Measurements from ENCODE around the gene LAMA2. TPM values are rescaled to one million over a fixed set of nuclear protein-coding genes. Genes with fewer than 3 reads are reported as not detected.

Gene LAMA2
- total RNA-seq, 2 experiments from 2014 or later: 0.69 to 1.5 TPM

DNA sequence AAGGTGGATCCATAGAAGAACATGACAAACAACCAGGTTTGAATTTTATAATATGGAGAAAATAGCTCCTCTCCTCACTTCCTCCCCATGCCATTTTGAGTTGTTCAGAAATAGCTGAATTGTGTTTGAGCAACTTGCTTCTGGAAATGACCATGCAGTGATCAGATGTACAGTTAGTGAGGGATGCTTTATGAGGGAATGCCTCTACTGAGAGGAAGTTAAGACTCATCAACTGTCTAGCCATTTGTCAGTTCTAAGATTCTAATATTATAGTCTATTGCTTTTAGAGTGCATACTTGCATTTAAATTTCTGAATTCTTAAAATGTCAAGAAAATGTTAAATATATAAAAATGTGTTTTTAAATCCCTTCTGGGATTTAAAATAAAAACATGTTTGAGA, 3.8 kb downstream of the LAMA2 start:
- POLR2A ChIA-PET: no interaction called here
- TF ChIP-seq, protein P1, sequence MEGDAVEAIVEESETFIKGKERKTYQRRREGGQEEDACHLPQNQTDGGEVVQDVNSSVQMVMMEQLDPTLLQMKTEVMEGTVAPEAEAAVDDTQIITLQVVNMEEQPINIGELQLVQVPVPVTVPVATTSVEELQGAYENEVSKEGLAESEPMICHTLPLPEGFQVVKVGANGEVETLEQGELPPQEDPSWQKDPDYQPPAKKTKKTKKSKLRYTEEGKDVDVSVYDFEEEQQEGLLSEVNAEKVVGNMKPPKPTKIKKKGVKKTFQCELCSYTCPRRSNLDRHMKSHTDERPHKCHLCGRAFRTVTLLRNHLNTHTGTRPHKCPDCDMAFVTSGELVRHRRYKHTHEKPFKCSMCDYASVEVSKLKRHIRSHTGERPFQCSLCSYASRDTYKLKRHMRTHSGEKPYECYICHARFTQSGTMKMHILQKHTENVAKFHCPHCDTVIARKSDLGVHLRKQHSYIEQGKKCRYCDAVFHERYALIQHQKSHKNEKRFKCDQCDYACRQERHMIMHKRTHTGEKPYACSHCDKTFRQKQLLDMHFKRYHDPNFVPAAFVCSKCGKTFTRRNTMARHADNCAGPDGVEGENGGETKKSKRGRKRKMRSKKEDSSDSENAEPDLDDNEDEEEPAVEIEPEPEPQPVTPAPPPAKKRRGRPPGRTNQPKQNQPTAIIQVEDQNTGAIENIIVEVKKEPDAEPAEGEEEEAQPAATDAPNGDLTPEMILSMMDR (IDR thresholded peaks at IDR 0.05): no peak
- Mint-ChIP-seq H3K27me3 (peaks cover 24% of the 10 kb centered on the region), H3K9me3 (no peaks in the 10 kb centered on the region), H3K27ac (no peak overlapping the region), H3K4me1 (ENCODE audit: low read depth) (peaks cover 4% of the 10 kb centered on the region), H3K36me3 (ENCODE audit: low read depth) (no peaks in the 10 kb centered on the region), H3K4me3 (no peak overlapping the region)
- DNase-seq (no peak), ATAC-seq (no peak)
- intact Hi-C loops (cut with micrococcal nuclease): no loop called here
- CTCF ChIA-PET: no interaction called here

DNA sequence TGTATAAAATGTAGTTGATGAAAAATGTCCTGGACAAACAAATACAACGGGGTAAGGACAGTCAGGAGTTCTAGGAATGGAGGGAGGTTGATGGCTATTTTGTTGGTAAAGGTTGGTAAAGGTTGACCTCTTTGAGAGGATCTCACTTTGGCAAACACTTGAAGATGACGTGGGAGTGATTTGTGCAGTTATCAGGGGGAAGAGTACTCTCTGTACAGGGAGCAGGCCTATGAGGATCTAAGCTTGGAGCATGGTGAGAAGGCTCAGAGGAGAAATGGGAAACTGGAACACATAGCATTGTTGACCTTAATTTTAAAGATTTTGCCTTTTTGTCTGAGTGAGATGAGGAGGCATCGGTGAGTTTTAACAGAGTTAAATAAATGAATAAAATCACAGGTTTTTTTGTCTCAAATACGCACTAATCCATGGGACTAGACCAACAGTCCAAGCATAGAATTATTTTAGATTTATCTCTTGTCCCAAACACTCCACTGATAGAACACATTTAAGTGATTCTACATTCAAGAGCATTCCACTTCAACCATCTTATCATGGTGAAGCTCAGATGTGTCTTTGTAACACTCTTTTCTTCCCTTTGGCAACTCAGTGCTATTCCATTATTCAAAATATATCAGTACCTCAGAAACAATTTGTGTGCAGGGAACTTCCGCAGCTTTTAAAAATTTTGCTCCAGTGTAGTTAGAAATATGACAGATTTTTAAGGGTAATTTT, 5.7 kb downstream of the LAMA2 start:
- TF ChIP-seq, protein P1 (IDR thresholded peaks at IDR 0.05): no peak
- H3K27me3 Mint-ChIP-seq: peaks cover 14% of the 10 kb centered on the region
- no peaks in the 10 kb centered on the region for H3K9me3 Mint-ChIP-seq
- ChIA-PET POLR2A (no interaction called here), CTCF (no interaction called here)
- H3K4me3 Mint-ChIP-seq: no peak overlapping the region
- intact Hi-C loops (cut with micrococcal nuclease): no loop called here
- ATAC-seq (no peak), DNase-seq (no peak)
- H3K36me3 Mint-ChIP-seq (ENCODE audit: low read depth): no peaks in the 10 kb centered on the region
- no peak overlapping the region for H3K27ac Mint-ChIP-seq
- H3K4me1 Mint-ChIP-seq (ENCODE audit: low read depth): no peaks in the 10 kb centered on the region

DNA sequence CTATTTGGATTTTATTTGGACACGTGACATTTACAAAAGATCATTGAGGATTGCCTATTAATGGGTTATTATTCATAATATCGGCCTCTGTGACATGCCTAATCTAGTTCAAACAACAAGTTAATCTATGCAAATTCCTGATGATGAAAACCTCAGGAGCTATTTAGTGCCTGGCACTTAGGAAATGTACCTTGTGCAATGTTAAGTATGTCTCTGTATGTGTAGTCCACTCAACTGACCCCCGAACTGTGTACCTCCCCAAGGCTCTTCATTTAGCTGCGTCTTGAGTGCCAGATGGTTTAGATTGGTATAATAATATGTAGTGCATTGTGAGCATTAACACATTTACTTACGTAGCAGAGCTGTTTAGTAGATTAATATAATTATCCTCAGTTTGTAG, 6.9 kb downstream of the LAMA2 start:
- Mint-ChIP-seq H3K27ac (no peak overlapping the region), H3K27me3 (peaks cover 14% of the 10 kb centered on the region), H3K4me1 (ENCODE audit: low read depth) (no peaks in the 10 kb centered on the region), H3K4me3 (no peak overlapping the region), H3K9me3 (no peaks in the 10 kb centered on the region), H3K36me3 (ENCODE audit: low read depth) (no peaks in the 10 kb centered on the region)
- ATAC-seq (no peak), DNase-seq (no peak)
- intact Hi-C loops (cut with micrococcal nuclease): no loop called here
- TF ChIP-seq, protein P1 (IDR thresholded peaks at IDR 0.05): no peak
- ChIA-PET POLR2A (no interaction called here), CTCF (no interaction called here)

DNA sequence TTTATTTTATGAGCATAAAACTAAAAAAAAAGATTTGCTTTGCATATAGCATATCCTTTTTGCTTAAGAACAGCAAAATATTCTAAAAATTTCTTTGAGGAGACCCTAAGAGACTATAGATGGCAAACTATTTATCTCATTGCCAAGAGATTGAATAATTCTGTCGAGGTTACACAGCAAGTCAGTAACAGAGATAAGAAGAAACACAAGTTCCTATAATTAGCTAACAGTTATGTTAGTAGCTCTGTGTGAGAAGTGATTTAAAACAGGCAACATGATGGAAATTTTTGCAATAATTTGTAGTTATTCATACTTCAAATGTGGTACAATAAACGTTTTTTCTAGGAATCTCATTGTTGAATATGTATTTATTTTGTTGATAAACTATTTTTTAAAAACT, 9.1 kb downstream of the LAMA2 start:
- ATAC-seq (no peak), DNase-seq (no peak)
- intact Hi-C loops (cut with micrococcal nuclease): no loop called here
- TF ChIP-seq, protein P1 (IDR thresholded peaks at IDR 0.05): no peak
- ChIA-PET CTCF (interaction anchor here (0.6 kb wide), 1 partner anchor 14 kb away, joined by 3 read pairs; no protein-coding TSS in a partner anchor), POLR2A (no interaction called here)
- Mint-ChIP-seq H3K9me3 (no peaks in the 10 kb centered on the region), H3K36me3 (ENCODE audit: low read depth) (no peaks in the 10 kb centered on the region), H3K27ac (no peak overlapping the region), H3K27me3 (peaks cover 4% of the 10 kb centered on the region), H3K4me1 (ENCODE audit: low read depth) (no peaks in the 10 kb centered on the region), H3K4me3 (no peak overlapping the region)

DNA sequence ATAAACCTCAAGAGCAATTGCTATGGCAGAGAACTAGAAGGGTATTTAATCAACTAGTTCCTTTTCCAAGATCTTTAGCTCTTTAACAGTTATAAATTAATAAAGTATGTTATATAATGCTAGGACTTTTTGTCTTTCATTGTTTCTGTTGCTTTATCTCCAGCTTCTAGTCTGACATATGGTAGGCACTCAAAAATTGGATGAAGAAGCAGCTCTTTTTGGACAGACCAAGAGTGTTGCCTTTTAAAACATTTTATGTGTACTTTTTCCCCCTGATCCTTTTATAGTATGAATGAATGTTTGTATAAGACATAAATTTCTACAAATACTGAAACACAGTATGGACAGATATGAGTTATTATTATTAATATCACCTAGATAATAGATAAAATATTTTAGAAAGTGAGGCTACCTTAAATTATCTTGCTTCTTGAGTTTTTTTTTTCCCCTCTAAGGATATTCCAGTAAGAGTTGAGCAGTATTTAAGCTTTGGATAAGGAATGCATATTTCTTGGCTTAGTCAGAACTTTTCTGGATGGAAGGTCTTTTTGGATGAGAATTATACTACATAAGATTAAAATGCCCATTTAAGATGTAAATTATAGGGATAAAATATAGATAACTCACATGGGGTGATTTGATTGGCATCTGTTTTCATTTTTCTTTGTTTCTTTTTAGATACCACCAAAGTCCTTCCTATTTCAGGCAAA, 16.6 kb downstream of the LAMA2 start:
- ChIA-PET CTCF (no interaction called here), POLR2A (no interaction called here)
- no peak for ATAC-seq
- no peak for DNase-seq
- intact Hi-C loops (cut with micrococcal nuclease): no loop called here
- TF ChIP-seq, protein P1 (IDR thresholded peaks at IDR 0.05): no peak
- no peaks in the 10 kb centered on the region for H3K36me3 Mint-ChIP-seq (ENCODE audit: low read depth)
- no peaks in the 10 kb centered on the region for H3K9me3 Mint-ChIP-seq
- H3K4me1 Mint-ChIP-seq (ENCODE audit: low read depth): no peaks in the 10 kb centered on the region
- H3K27ac Mint-ChIP-seq: no peak overlapping the region
- no peak overlapping the region for H3K4me3 Mint-ChIP-seq
- H3K27me3 Mint-ChIP-seq: no peaks in the 10 kb centered on the region

Measured in activated CD8-positive, alpha-beta T cell treated with anti-CD3 and anti-CD28 coated beads for 36 hours (primary cell).